Central memory CD4-positive, alpha-beta T cell (primary cell): Measurements from ENCODE around the gene ATP8B4.

Experiments
- DNase-seq: peaks from one replicate; pipeline ENCODE4 v3.0.0; 2022

The ATP8B4 gene

GRCh38 chr15:49926740-49927139 lies 192.3 kb downstream of the ATP8B4 start:
- DNase-seq, result no peak

GRCh38 chr15:49923671-49924070 lies 195.4 kb downstream of the ATP8B4 start:
- no peak for DNase-seq

- DNase-seq, result no peak
These were observed 200.0 kb downstream of the ATP8B4 start for GRCh38 chr15:49919034-49919433.

GRCh38 chr15:49918121-49918520 lies 200.9 kb downstream of the ATP8B4 start:
- no peak for DNase-seq

- DNase-seq, result no peak
These were observed 202.0 kb downstream of the ATP8B4 start for GRCh38 chr15:49916998-49917397.

GRCh38 chr15:49915822-49916221 lies 203.2 kb downstream of the ATP8B4 start:
- no peak for DNase-seq

- no peak for DNase-seq
These were observed 210.1 kb downstream of the ATP8B4 start for GRCh38 chr15:49908933-49909295.

- DNase-seq, result no peak
These were observed 210.6 kb downstream of the ATP8B4 start for GRCh38 chr15:49908236-49908932.

- no peak for DNase-seq
These were observed 212.1 kb downstream of the ATP8B4 start for GRCh38 chr15:49906966-49907365.

- DNase-seq, result no peak
These were observed 213.8 kb downstream of the ATP8B4 start for GRCh38 chr15:49905221-49905620.

- no peak for DNase-seq
These were observed 214.7 kb downstream of the ATP8B4 start for GRCh38 chr15:49904296-49904695.

GRCh38 chr15:49902685-49903501 lies 216.1 kb downstream of the ATP8B4 start:
- DNase-seq, result no peak

- DNase-seq, result no peak
These were observed 216.9 kb downstream of the ATP8B4 start for GRCh38 chr15:49901996-49902684.

GRCh38 chr15:49901321-49901720 lies 217.7 kb downstream of the ATP8B4 start:
- no peak for DNase-seq

- DNase-seq, result no peak
These were observed 218.2 kb downstream of the ATP8B4 start for GRCh38 chr15:49900903-49901235.

- DNase-seq, result no peak
These were observed 218.8 kb downstream of the ATP8B4 start for GRCh38 chr15:49900006-49900902.

GRCh38 chr15:49898575-49899283 lies 220.3 kb downstream of the ATP8B4 start:
- DNase-seq, result no peak

GRCh38 chr15:49898097-49898496 lies 220.9 kb downstream of the ATP8B4 start:
- DNase-seq, result no peak

GRCh38 chr15:49895347-49896223 lies 223.4 kb downstream of the ATP8B4 start:
- DNase-seq, result no peak

- DNase-seq, result no peak
These were observed 228.3 kb downstream of the ATP8B4 start for GRCh38 chr15:49890689-49891088.

- no peak for DNase-seq
These were observed 229.5 kb downstream of the ATP8B4 start for GRCh38 chr15:49889536-49889935.
